HG03457 (cell line): ENCODE data around the gene SAMMSON.

ENCODE experiments used
- ATAC-seq: cut with Tn5 transposase; IDR thresholded peaks from one replicate; pipeline ENCODE4 v1.9.1; 2021; ENCODE audit warnings: moderate number of reproducible peaks; ENCODE audit not compliant: unreplicated experiment

Gene SAMMSON

GRCh38 chr3:69999140-70000027 is at the start of gene SAMMSON:
SAMMSON (plus strand) TSS chr3:69999733.
- no peak for ATAC-seq

DNA sequence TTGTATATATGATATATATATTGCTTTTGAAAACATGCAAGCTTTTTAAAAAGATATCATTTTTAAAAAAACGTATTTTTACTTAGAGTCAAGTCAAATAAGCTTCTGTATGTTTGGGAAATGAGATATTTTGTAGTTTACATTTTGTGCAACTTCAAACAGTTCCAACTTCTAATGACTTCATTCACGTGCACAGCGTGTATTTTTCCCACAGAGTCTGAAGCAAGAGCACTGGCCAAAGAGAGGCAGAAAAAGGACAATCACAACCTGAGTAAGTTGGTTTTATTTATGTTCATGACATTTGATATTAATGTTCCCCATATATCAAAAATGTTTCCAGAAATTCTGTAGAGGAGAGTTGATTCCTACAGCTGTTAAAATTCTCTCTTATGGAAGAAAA is 47.9 kb upstream of the SAMMSON start:
- no peak for ATAC-seq

DNA sequence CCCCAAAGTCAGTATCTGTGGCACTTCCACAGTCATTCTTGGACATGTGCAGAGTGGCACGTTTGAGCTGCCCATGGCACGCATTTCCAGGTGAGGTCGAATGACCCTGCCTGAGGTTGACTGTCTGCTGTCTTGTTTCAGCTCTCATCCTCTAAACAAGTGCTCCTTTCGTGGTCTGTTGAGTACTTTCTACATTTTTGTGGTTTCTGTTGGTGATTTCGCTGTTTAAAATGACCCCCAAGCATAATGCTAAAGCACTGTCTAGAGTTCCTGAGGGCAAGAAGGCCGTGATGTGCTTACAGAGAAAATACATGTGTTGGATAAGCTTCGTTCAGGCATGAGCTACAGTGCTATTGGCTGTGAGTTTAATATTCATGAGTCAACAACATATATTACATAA is 40.0 kb upstream of the SAMMSON start:
- ATAC-seq, result no peak

DNA sequence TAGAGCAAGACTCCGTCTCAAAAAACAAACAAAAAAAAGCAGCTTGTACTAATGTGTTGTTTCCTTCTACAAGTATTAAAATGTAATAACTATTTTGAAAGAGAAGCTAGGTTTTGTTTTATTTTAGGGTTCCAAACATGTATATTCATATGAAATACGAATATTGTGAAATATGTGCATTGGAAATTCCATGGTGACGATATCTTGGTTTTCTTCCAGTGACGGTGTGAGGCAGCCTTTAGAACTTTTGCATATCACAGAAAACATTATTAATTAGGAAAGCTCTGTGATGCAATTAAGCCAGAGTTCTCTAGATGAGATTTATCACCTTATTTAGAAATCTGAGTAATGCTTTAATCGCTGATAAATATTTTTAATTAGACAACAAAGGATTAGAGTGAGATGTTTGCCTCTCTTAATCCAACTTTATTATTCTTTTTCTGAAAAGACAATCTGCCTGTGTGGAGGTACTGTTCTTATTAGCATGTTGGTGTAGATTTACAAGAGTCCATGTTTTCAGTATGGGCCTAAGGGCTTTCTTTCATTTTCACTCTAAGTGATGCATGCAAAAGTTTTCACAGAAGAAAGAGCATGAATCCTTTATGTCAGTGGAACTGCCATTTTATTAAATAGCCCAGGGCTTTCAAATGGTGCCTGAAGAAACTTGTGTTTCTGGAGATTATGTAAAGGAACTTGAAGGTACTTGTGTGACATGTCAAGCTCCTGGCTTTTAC is 37.7 kb upstream of the SAMMSON start:
- no peak for ATAC-seq

- no peak for ATAC-seq
Observed at GRCh38 chr3:69963643-69964042, 35.9 kb upstream of the SAMMSON start.

DNA sequence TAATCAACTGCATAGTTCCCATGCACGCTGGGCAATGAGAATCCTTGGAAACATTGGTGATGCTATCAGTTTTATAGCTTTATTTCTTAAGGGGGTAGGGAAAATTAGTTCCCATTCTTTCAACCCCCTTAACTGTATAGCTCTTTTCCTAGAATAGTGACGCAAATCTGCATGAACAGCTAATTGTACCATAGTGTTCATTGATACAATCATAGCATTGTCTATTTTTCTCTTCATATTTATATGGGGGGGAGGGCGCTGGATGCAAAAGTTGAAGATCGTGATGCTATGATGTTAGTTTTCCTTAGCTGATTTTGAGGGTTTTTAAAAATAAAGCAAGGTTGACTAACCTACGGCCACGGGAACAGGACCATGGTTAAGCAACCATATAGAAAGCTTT is 32.4 kb upstream of the SAMMSON start:
- ATAC-seq, result no peak

DNA sequence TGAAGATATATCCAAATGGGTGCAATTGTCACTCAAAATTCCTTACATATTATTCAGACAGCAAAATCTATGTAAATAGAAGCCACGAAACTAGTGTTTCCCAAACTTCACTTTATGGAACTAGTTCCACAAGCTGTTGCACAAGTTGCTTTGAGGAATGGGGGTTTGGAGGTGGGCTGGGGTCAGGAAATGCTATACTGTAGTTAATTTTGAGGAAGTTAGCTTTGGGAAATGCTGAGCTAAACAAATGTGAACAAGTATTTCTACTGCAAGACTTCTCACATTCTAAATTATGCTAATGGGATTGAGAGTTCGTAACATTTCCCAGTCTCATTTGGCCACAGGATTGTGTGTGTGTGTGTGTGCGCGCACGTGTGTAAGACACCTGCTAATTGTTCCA is 28.7 kb upstream of the SAMMSON start:
- ATAC-seq, result no peak

DNA sequence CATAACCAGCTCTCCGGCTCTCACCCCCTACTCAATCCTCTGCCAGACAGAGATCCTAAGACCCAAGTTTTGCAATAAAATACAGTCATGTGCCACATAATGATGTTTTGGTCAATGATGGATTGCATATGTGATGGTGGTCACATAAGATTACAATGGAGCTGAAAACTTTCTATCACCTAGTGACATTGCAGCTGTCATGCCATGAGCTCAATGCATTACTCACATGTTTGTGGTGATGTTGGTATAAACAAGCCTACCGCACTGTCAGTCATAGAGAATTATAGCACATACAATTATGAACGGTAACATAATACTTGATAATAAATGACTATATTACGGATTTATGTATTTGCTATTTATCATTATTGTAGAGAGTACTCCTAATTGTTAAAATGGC is 26.9 kb upstream of the SAMMSON start:
- ATAC-seq, result no peak

GRCh38 chr3:69976021-69976420 is 23.5 kb upstream of the SAMMSON start:
- ATAC-seq, result no peak

DNA sequence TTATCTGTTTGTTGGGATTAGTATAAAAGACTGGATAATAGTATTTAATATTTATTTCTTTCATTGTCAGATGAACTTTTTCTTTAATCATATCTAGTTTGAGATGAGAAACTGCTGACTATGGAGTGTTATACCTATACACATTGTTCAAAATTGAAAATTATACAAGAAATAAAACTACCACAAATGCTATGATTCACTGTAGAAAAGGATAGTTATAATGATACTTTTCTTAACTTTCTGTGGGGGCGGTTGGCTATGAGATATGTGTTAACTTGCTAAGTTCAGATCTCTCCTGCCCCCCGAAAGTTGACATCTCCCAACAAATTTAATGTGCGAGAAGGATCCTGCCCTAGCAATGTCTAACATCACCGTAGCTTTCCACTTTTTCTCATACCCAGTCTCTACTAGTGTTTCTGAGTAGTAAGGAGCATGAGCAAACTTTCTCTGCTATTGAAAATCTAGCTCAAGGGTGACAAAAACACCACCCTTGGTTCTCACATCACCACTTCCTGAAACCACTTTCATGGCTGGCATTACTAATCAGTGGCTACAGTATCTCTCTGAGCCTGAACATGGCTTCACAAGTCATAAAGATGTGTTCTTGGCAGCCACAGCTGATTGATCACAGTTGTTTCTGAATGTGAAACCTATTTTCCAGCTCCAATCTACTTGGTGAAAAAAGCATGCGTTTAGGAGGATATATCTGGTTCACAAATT is 15.8 kb upstream of the SAMMSON start:
- ATAC-seq, result no peak

GRCh38 chr3:69985266-69985665 is 14.3 kb upstream of the SAMMSON start:
- no peak for ATAC-seq

DNA sequence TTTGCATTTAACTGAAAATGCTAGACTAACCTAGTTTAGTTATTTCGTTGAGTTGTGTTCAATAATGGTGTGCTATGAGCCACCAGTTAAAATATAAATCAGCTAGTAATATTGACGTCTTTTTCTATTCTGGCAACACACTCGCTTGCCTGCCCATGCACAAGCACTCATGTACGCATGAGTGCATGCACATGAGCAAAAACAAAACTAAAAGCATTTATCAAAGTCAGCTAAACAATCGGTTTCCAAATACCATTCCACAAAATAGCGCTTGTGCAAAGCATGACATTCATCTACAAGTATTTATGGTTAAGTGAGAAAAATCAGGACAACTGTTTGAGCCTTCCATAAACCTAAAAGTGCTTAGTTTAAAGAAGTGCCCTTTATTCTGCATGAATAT is 13.1 kb upstream of the SAMMSON start:
- ATAC-seq, result no peak

GRCh38 chr3:69987833-69988232 is 11.7 kb upstream of the SAMMSON start:
- no peak for ATAC-seq

DNA sequence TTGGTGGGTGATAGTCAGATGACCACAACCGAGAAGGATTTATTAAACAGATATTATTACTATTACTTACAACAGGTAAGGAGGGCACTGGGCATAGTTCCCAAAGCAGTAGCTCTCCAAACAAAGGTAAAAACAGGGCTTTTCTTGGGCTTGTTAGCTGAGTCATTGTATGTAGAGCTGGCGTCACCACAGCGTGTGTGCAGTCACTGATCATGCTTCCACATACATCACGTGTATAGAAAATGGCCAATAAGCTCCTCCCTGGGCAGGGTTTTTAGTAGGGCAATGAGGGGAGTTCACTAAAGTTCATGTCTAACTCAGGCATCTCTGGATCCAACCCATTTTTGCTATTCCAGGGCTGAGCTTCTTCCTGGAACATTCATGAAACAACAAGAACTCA is 5.8 kb upstream of the SAMMSON start:
- no peak for ATAC-seq

DNA sequence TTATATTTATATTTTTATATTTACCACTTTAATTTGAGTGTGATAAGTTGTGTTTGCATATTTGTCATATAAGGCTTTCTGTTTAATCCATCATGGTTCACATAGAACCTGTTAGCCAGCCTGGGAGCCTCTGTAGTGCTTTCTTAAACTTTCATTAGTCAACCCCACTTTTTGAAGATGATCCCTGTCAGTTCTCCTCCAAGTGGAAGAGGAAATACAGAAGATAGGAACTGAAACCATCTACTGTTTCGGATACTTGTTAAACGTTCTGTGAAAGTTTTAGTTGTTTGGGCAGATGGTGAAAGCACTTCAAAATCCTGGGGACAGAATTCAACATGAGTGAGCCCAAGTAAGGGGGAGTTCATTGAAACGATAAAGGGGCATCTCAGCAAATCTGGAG is 4.6 kb upstream of the SAMMSON start:
- no peak for ATAC-seq

DNA sequence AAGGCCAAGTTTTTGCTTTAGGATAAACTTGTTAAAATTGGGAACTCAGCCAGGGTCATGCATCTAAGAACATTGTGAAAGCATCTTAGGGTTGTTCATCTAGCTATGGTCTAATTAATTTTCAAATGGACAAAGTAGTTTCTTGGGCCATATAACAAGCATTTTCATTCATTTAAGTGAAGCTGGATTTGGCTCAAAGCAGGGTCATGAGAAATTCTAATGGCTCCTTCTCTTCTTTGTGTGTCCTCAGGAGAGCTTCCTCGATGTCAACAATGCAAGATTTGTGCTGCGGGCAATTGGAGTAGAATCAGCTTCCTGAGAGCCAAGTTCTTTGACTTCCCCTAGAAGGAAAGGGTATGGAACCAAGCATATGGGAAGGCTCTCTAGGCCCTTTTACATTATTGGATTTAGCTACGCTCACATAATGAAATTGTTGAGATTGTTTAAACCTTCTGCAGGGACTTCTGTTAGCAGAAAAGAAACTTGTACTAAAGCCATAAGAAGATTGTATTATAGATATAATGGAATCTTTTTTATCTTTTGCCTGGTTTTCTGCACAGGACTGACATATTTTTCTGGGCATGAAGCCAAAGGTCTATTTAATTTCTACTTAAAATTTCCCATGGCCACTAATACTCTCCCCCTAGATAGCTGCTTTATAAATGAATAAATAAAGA is 1.8 kb upstream of the SAMMSON start:
- ATAC-seq, result no peak

- ATAC-seq, result no peak
Observed at GRCh38 chr3:69998759-69999139, 784 bp upstream of the SAMMSON start.

DNA sequence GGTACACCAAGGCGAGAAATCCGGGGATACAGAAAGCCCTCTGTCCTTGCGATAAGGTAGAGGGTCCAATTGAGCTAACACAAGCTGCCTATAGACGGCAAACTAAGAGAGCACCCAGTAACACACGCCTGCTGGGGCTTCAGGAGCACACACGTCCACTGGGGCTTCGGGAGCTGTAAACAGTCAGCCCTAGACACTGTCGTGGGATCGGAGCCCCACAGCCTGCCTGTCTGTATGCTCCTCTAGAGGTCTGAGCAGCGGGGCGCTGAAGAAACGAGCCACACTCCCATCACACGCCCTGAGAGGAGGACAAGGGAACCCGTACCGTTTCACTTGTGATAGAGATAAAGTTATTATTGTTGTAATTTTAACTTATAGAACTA is 486 bp downstream of the SAMMSON start:
- no peak for ATAC-seq

DNA sequence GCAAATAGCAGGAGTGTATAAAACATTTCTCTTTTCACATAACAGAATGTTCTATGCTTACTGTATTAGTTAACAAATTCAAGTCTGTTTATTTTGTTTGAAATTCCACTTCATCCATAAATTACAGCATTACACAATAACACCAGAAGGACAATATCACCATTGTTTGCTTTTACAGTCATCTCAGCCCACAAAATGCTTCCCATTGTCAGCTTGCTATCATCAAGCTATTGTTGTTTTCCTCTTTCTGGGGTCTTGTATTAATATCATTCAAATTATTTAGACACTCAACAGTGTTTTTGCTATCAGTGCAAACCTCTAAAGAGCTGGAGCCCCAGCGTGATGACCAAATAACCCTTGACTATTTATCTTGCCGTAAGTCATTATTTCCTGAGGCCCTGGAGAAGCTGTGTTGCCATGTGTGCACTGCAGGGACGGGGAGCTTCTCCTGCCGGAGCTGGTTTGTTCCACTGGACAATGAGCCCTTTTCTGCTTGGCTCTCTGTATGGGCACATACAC is 1.1 kb downstream of the SAMMSON start:
- ATAC-seq, result no peak

DNA sequence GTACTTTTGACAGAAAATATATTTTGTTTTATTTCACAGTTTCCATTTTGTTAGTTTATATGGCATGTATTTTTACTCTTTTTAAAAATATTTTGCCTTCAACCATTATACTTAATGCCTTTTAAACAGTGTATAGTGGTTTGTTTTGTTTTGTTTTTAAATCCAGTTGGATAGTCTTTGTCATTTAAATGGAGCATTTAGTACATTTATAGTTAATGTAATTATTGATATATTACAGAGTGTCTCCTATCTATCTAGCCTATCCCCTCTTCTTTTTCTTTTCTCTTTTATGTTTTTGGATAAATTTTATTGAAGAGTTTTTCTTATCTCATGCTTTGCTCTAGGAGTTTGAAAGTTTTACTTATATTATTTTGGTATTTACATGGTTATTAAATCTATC is 3.6 kb downstream of the SAMMSON start:
- no peak for ATAC-seq

DNA sequence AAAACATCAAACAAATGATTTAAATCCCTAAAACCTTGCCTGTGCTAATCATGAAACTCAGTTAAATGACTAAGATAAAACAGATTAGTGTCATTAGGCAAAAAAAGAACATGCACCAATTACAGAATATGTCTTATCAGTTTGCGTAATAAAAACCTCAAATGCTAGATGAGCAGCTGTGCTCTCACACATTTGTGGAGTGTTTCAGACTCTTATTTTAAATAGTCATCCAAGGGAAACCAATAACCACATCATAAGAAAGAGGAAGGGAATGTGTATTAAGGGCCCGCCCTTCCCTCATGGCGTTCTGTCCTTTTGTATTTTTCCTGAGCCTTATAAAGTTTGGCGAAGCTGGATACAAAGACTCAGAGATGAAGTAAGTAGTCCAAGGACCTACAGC is 6.6 kb downstream of the SAMMSON start:
- no peak for ATAC-seq
